T-cell (primary cell): ENCODE data around the gene SLC66A2. TPM values are rescaled to one million over a fixed set of nuclear protein-coding genes. Genes with fewer than 3 reads are reported as not detected.
A peak's percentile ranks its signal among the peaks of the same experiment; 100 is the strongest.
"Not testable (repeated sequence)": the region's sequence is repeated elsewhere in the genome, so short reads cannot be mapped to it uniquely, and the experiment has no call there.

Experiments used
- ATAC-seq, 4 experiments: fragments of 200-7000 bp in 3 of 4; fragments of 150-1000 bp in 1 of 4; cut with Tn5 transposase; replicated peaks in 1 of 4; 1 replicate in 3 of 4; 2 replicates in 1 of 4; pipeline ENCODE4 v1.10.0; 2021; ENCODE audit warnings: moderate library complexity in 3 of 4, mild to moderate bottlenecking in 2 of 4, moderate number of reproducible peaks in 1 of 4
- CTCF ChIA-PET, 2 donors: fragments of 300-600 bp; sonication (Branson Sonifier 250); formaldehyde crosslinking; loops; one replicate each; lab custom pipeline; 2022; ENCODE audit warnings: antibody characterized with exemption in 2 of 2; lab: Charles Lee
- POLR2A ChIA-PET, 2 donors: fragments of 300-600 bp; sonication (Branson Sonifier 250); formaldehyde crosslinking; loops; one replicate each; lab custom pipeline; 2022; ENCODE audit warnings: antibody characterized with exemption in 2 of 2; lab: Charles Lee
- DNase-seq, 35 experiments: peaks; one replicate each; pipeline versions ENCODE4 v3.0.0 to v3.0.0-alpha.2; 2013 to 2023
- H3K27ac ChIP-seq: one replicate; pipeline ENCODE4 v1.5.1; 2013; ENCODE audit warnings: low read length
- H3K27me3 ChIP-seq, 2 experiments: replicated peaks in 1 of 2; 1 replicate in 1 of 2; 2 replicates in 1 of 2; pipeline versions ENCODE4 v1.6.1 to v1.7.0; 2013; ENCODE audit warnings: low read length in 1 of 2, mixed read lengths in 1 of 2; ENCODE audit not compliant: control insufficient read depth in 2 of 2, insufficient read depth in 2 of 2; ENCODE audit errors: extremely low read depth in 1 of 2
- H3K36me3 ChIP-seq, 2 donors: 1 replicate in 1 of 2; 2 replicates in 1 of 2; pipeline versions ENCODE4 v1.6.1 to v1.7.0; 2013; ENCODE audit warnings: low read length in 1 of 2; ENCODE audit not compliant: control insufficient read depth in 2 of 2, insufficient read depth in 1 of 2; ENCODE audit errors: extremely low read depth in 1 of 2
- H3K4me1 ChIP-seq, 2 experiments: 1 replicate in 1 of 2; 2 replicates in 1 of 2; pipeline versions ENCODE4 v1.6.1 to v1.7.0; 2013; ENCODE audit warnings: low read length in 2 of 2, mixed read lengths in 1 of 2; ENCODE audit not compliant: insufficient read depth in 2 of 2, control insufficient read depth in 1 of 2; ENCODE audit errors: extremely low read depth in 1 of 2
- H3K4me3 ChIP-seq, 2 donors: 1 replicate in 1 of 2; 2 replicates in 1 of 2; pipeline versions ENCODE4 v1.5.1 to v1.7.0; 2013; ENCODE audit warnings: mild to moderate bottlenecking in 2 of 2, low read length in 1 of 2, moderate library complexity in 1 of 2; ENCODE audit not compliant: control insufficient read depth in 1 of 2; ENCODE audit errors: extremely low read depth in 1 of 2
- H3K9me3 ChIP-seq: 2 replicates; pipeline ENCODE4 v1.7.0; 2013
- H3K27ac Mint-ChIP-seq, 2 donors: one replicate each; pipeline ENCODE4 v1.8.0; 2020 to 2021; ENCODE audit warnings: mild to moderate bottlenecking in 2 of 2, mixed read lengths in 2 of 2
- H3K27me3 Mint-ChIP-seq, 2 donors: one replicate each; pipeline ENCODE4 v1.8.0; 2021 to 2022; ENCODE audit warnings: mixed read lengths in 2 of 2
- H3K36me3 Mint-ChIP-seq: one replicate; pipeline ENCODE4 v1.8.0; 2021; ENCODE audit warnings: mixed read lengths
- H3K4me1 Mint-ChIP-seq, 3 donors: one replicate each; pipeline ENCODE4 v1.8.0; 2020 to 2022; ENCODE audit warnings: mixed read lengths in 3 of 3, mild to moderate bottlenecking in 1 of 3
- H3K4me3 Mint-ChIP-seq, 3 donors: one replicate each; pipeline ENCODE4 v1.8.0; 2020 to 2022; ENCODE audit warnings: mild to moderate bottlenecking in 3 of 3, mixed read lengths in 3 of 3, moderate library complexity in 3 of 3
- H3K9me3 Mint-ChIP-seq, 3 donors: one replicate each; pipeline ENCODE4 v1.8.0; 2020 to 2022; ENCODE audit warnings: mixed read lengths in 3 of 3
- WGBS: methylation state at CpG from one replicate; pipeline ENCODE4 v1.1.5; 2013; ENCODE audit warnings: missing lambda C conversion rate; ENCODE audit not compliant: insufficient coverage; 5-methylcytosine and 5-hydroxymethylcytosine counted together
- total RNA-seq, 35 experiments: library from RNA in 6 of 35; stranded (reverse) in 6 of 35; fragments of 120-200 nt in 1 of 35; gene quantifications; one replicate each; pipeline versions ENCODE4 v1.2.1 to v1.2.4 and lab custom pipeline; 2013 to 2026

SLC66A2 gene
- total RNA-seq, 5 donors from 2014 or later (not counting 1 experiment from before 2014, with no cell fraction given), result 28.4 to 66.5 (median 37.6) TPM

DNA sequence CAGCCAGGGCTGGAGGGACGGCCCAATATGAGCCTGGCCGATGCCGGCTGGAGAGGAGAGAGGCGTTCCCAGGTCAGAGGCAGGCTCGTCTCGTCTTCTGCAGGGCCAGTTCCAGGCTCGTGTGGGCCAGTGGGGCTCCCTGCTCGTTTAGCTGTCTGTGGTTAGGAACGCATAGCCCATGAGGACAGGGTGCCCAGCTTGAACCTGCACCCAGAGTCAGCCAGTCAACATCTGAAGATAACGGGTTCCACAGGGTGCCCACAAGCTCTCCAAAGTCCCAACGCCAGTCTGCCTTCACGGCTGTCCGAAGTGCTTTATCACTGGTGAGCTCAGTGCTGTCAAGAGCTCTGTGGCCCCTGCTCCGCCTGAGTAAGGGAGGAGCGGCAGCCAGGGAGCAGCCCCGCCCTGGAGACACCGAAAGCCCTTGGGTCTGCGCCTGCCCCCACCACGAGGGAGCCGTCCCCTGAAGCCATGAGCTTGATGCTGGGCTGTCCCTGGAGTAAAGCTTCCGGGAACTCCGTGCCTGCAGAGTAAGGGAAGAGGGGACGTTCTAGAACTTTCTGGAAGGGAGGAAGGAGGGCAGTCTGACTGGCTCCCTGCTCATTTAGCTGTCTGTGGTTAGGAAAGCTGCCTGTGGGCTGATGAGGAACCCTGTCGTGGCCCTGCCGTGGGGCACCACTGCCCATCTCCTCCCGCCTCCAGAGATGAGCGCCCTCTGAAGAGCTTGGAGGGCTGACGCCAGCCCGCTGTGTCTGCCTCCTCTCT is 10.3 kb upstream of the SLC66A2 start:
- POLR2A ChIA-PET, result no interaction called here
- H3K9me3 Mint-ChIP-seq, result no peaks in the 10 kb centered on the region
- Histone ChIP-seq H3K27me3 (peaks cover 0 to 12% of the 10 kb centered on the region in 2 experiments), H3K9me3 (no peaks in the 10 kb centered on the region), H3K36me3 (no peaks in the 10 kb centered on the region), H3K4me1 (peaks cover 13 to 50% of the 10 kb centered on the region in 2 experiments), H3K27ac (no peak overlapping the region), H3K4me3 (no peak overlapping the region)
- H3K4me3 Mint-ChIP-seq, result no peak overlapping the region
- H3K36me3 Mint-ChIP-seq, result no peaks in the 10 kb centered on the region
- no peak for DNase-seq
- CTCF ChIA-PET, result interaction anchor here in 1 of 2 donors (0.5 kb wide), 1 partner anchor 144 kb away, joined by 6 read pairs; no protein-coding TSS in a partner anchor
- H3K27me3 Mint-ChIP-seq, result no peaks in the 10 kb centered on the region
- H3K27ac Mint-ChIP-seq, result no peak overlapping the region
- peaks cover 27 to 40% (median 39%) of the 10 kb centered on the region in 3 donors for H3K4me1 Mint-ChIP-seq
- no peak for ATAC-seq
- WGBS, result 87% methylated on average over 27 of the region's 29 CpGs

DNA sequence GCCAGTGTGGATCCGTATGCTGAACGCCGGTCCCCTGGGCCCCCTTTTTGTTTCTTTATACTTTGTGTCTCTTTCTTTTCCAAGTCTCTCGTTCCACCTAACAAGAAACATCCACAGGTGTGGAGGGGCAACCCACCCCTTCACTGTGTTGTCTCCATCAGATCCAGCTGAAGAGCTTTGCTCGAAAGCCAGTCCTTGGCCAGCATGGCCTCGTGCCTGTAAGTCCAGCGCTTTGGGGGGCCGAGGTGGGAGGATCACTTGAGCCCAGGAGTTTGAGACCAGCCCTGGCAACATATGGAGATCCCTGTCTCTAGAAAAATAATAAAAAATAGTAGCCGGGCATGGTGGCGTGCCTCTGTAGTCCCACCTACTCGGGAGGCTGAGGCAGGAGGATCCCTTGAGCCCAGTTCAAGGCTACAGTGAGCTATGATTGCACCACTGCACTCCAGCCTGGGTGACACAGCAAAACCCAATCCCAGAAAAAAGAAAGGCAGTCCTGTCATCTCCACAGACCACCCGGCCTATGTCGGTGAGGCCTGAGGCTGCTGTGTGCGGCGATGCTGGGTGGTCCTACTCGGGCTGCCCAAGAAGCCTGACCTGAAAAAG is 9.6 kb upstream of the SLC66A2 start:
- DNase-seq, result no peak
- Histone ChIP-seq H3K9me3 (no peaks in the 10 kb centered on the region), H3K27ac (no peak overlapping the region), H3K4me3 (no peak overlapping the region), H3K27me3 (peaks cover 0 to 12% of the 10 kb centered on the region in 2 experiments), H3K36me3 (no peaks in the 10 kb centered on the region), H3K4me1 (peaks cover 13 to 50% of the 10 kb centered on the region in 2 experiments)
- H3K4me1 Mint-ChIP-seq, result peaks cover 27 to 40% (median 39%) of the 10 kb centered on the region in 3 donors
- POLR2A ChIA-PET, result no interaction called here
- H3K36me3 Mint-ChIP-seq, result no peaks in the 10 kb centered on the region
- H3K9me3 Mint-ChIP-seq, result no peaks in the 10 kb centered on the region
- peak overlapping the region in 1 of 2 donors; percentile 95 for H3K27ac Mint-ChIP-seq
- WGBS, result 92% methylated on average over 15 of the region's 16 CpGs
- no peaks in the 10 kb centered on the region for H3K27me3 Mint-ChIP-seq
- peak overlapping the region in 2 of 3 donors; percentile 10 to 74 for H3K4me3 Mint-ChIP-seq
- ATAC-seq, result no peak
- CTCF ChIA-PET, result interaction anchor here in 1 of 2 donors (0.5 kb wide), 1 partner anchor 145 kb away, joined by 6 read pairs; no protein-coding TSS in a partner anchor

DNA sequence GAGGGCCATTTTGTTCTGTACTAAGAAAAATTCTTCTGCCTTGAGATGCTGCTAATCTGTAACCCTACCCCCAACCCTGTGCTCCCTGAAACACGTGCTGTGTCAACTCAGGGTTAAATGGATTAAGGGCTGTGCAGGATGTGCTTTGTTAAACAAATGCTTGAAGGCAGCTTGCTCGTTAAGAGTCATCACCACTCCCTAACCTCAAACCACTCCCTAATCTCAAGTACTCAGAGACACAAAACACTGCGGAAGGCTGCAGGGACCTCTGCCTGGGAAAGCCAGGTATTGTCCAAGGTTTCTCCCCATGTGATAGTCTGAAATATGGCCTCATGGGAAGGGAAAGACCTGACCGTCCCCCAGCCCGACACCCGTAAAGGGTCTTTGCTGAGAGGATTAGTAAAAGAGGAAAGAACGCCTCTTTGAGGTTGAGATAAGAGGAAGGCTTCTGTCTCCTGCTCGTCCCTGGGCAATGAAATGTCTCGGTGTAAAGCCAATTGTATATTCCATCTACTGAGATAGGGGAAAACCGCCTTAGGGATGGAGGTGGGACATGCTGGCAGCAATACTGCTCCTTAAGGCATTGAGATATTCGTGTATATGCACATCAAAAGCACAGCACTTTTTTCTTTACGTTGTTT is 8.8 kb upstream of the SLC66A2 start:
- 20% methylated on average over 6 of the region's 12 CpGs for WGBS
- H3K9me3 Mint-ChIP-seq, H3K27ac ChIP-seq, POLR2A ChIA-PET, H3K9me3 ChIP-seq, H3K36me3 Mint-ChIP-seq, H3K27me3 Mint-ChIP-seq, CTCF ChIA-PET, H3K36me3 ChIP-seq: not testable (repeated sequence)
- Mint-ChIP-seq H3K4me1 (peaks cover 23 to 35% (median 35%) of the 10 kb centered on the region in 3 donors), H3K27ac (peak overlapping the region in 1 of 2 donors; percentile 95), H3K4me3 (peak overlapping the region in 2 of 3 donors; percentile 67 to 74)
- peak in 1 of 4 experiments; percentile 50 for ATAC-seq
- peak in 3 of 35 experiments; percentile 24 to 38 (median 31) for DNase-seq
- Histone ChIP-seq H3K4me1 (peaks cover 12 to 44% of the 10 kb centered on the region in 2 experiments), H3K27me3 (peaks cover 0 to 12% of the 10 kb centered on the region in 2 experiments), H3K4me3 (peak overlapping the region in 1 of 2 donors; percentile 30)

DNA sequence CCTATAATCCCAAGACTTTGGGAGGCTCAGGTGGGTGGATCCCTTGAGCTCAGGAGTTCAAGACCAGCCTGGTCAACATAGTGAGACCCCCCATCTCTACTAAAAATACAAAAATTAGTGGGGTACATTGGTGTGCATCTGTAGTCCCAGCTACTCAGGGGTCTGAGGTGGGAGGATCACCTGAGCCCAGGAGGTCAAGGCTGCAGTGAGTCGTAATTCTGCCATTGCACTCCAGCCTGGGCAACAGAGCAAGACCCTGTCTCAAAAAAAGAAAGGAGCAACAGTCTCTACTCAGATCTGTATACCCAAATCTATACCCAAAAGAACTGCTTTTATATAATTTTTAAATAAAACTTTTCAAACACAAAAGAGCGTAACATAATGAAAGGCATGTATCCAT is 7.5 kb upstream of the SLC66A2 start:
- ATAC-seq (no peak), DNase-seq (no peak)
- H3K9me3 ChIP-seq, result no peaks in the 10 kb centered on the region
- WGBS, result 100% methylated on average over 1 of the region's 2 CpGs
- Mint-ChIP-seq H3K9me3 (no peaks in the 10 kb centered on the region), H3K4me1 (peaks cover 21 to 32% (median 32%) of the 10 kb centered on the region in 3 donors), H3K27ac (no peak overlapping the region), H3K4me3 (no peak overlapping the region), H3K36me3 (no peaks in the 10 kb centered on the region), H3K27me3 (no peaks in the 10 kb centered on the region)
- no peak overlapping the region for H3K4me3 ChIP-seq
- no peaks in the 10 kb centered on the region for H3K36me3 ChIP-seq
- POLR2A ChIA-PET, result no interaction called here
- no peak overlapping the region for H3K27ac ChIP-seq
- peaks cover 8 to 33% of the 10 kb centered on the region in 2 experiments for H3K4me1 ChIP-seq
- CTCF ChIA-PET, result no interaction called here
- H3K27me3 ChIP-seq, result peaks cover 0 to 10% of the 10 kb centered on the region in 2 experiments

DNA sequence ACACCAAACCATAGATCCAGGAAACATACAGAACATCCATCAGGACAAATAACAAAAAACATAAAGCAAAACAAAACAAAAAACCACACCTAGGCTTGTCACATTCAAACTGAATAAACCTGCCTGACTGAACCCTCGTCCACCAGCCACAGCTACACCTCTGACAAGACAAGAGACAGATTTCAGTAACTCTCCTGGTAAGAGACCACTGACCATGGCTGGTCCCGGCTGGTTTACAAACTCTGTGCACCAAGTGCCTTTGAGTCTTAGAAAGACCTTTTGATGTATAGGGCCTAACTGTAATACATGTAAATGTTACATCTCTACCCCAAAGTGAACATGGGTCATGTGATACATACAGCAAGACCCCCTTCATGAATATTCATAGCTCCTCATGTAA is 4.8 kb upstream of the SLC66A2 start:
- Mint-ChIP-seq H3K4me3 (no peak overlapping the region), H3K27ac (peak overlapping the region in 1 of 2 donors; percentile 5), H3K36me3 (no peaks in the 10 kb centered on the region), H3K27me3 (no peaks in the 10 kb centered on the region), H3K4me1 (peaks cover 11 to 18% (median 14%) of the 10 kb centered on the region in 3 donors), H3K9me3 (no peaks in the 10 kb centered on the region)
- DNase-seq (no peak), ATAC-seq (no peak)
- no peaks in the 10 kb centered on the region for H3K9me3 ChIP-seq
- ChIA-PET CTCF (no interaction called here), POLR2A (no interaction called here)
- H3K27me3 ChIP-seq, result no peaks in the 10 kb centered on the region
- H3K4me1 ChIP-seq, result peaks cover 8 to 17% of the 10 kb centered on the region in 2 experiments
- WGBS, result no CpG with 5 or more reads among the region's 2 CpGs
- H3K4me3 ChIP-seq, result no peak overlapping the region
- no peaks in the 10 kb centered on the region for H3K36me3 ChIP-seq
- H3K27ac ChIP-seq, result no peak overlapping the region

DNA sequence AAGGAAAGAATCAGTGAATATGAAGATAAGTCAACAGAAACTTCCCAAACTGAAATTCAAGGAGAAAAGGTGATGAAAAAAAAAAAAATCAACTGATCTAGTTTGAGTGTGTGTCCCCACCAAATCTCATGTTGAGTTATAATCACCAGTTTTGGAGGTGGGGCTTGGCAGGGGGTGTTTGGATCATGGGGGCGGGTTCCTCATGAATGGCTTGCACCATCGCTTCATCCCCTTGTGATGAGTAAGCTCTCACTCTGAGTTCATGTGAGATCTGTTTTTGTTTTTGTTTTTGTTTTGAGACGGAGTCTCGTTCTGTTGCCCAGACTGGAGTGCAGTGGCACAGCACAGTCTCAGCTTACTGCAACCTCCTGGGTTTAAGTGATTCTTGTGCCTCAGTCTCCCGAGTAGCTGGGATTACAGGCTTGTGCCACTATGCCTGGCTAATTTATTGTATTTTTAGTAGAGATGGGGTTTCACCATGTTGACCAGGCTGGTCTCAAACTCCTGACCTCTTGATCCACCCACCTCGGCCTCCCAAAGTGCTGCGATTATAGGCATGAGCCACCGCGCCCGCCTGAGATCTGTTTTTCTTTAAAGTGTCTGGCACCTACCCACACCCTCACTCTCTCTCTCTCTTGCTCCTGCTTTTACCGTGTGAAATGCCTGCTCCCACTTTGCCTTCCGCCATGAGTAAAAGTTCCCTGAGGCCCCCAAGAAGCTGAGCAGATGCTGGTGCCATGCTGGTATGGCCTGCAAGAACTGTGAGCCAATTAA is 4.0 kb upstream of the SLC66A2 start:
- no peaks in the 10 kb centered on the region for H3K27me3 Mint-ChIP-seq
- no peaks in the 10 kb centered on the region for H3K36me3 Mint-ChIP-seq
- Histone ChIP-seq H3K27ac (no peak overlapping the region), H3K4me1 (peaks cover 4 to 12% of the 10 kb centered on the region in 2 experiments), H3K9me3 (no peaks in the 10 kb centered on the region), H3K4me3 (no peak overlapping the region), H3K27me3 (no peaks in the 10 kb centered on the region), H3K36me3 (no peaks in the 10 kb centered on the region)
- no peak overlapping the region for H3K4me3 Mint-ChIP-seq
- CTCF ChIA-PET, result no interaction called here
- DNase-seq (no peak), ATAC-seq (no peak)
- H3K27ac Mint-ChIP-seq, result no peak overlapping the region
- 78% methylated on average over 11 of the region's 12 CpGs for WGBS
- POLR2A ChIA-PET, result no interaction called here
- H3K9me3 Mint-ChIP-seq, result no peaks in the 10 kb centered on the region
- peaks cover 9 to 11% (median 10%) of the 10 kb centered on the region in 3 donors for H3K4me1 Mint-ChIP-seq
